Muscle of leg (tissue), 11 donors: ENCODE measurements around the gene SPEF1. TPM values are rescaled to one million over a fixed set of nuclear protein-coding genes. Genes with fewer than 3 reads are reported as not detected.

Source experiments
- DNase-seq: peaks from one replicate; pipeline ENCODE4 v3.0.0; 2013
- H3K27ac ChIP-seq: one replicate; pipeline ENCODE4 v1.5.1; 2013; ENCODE audit warnings: mild to moderate bottlenecking, low read length, control low read depth
- H3K27me3 ChIP-seq: one replicate; pipeline ENCODE4 v1.6.1; 2013; ENCODE audit warnings: low read length; ENCODE audit not compliant: control insufficient read depth, insufficient read depth
- H3K36me3 ChIP-seq: one replicate; pipeline ENCODE4 v1.6.1; 2013; ENCODE audit warnings: low read length; ENCODE audit not compliant: control insufficient read depth, insufficient read depth
- H3K4me1 ChIP-seq: one replicate; pipeline ENCODE4 v1.6.1; 2013; ENCODE audit warnings: low read length; ENCODE audit not compliant: control insufficient read depth, insufficient read depth
- H3K4me3 ChIP-seq: one replicate; pipeline ENCODE4 v1.5.1; 2013; ENCODE audit warnings: low read length, control low read depth
- H3K9me3 ChIP-seq: replicated peaks from 2 replicates; pipeline ENCODE4 v1.6.1; 2013; ENCODE audit warnings: low read depth, low read length; ENCODE audit not compliant: control insufficient read depth
- WGBS: methylation state at CpG from one replicate; pipeline ENCODE4 v1.1.5; 2013; ENCODE audit warnings: missing lambda C conversion rate; ENCODE audit not compliant: insufficient coverage; 5-methylcytosine and 5-hydroxymethylcytosine counted together
- polyA plus RNA-seq, 8 donors: library from polyadenylated mRNA; unstranded; fragments of 120-200 nt; gene quantifications; one replicate each; pipeline versions ENCODE4 v1.2.1 to v1.2.3, GENCODE V29; 2013; ENCODE audit warnings: inconsistent platforms in 1 of 8, low replicate concordance in 1 of 8; ENCODE audit not compliant: insufficient read length in 8 of 8, insufficient read depth in 1 of 8
- total RNA-seq: library from RNA; stranded (reverse); fragments of 120-200 nt; gene quantifications from one replicate; pipeline ENCODE4 v1.2.4, GENCODE V29; 2013

Gene SPEF1
- total and polyA plus RNA-seq, 9 donors, result 0.09 to 0.21 (median 0.12) TPM; not detected in 6

DNA sequence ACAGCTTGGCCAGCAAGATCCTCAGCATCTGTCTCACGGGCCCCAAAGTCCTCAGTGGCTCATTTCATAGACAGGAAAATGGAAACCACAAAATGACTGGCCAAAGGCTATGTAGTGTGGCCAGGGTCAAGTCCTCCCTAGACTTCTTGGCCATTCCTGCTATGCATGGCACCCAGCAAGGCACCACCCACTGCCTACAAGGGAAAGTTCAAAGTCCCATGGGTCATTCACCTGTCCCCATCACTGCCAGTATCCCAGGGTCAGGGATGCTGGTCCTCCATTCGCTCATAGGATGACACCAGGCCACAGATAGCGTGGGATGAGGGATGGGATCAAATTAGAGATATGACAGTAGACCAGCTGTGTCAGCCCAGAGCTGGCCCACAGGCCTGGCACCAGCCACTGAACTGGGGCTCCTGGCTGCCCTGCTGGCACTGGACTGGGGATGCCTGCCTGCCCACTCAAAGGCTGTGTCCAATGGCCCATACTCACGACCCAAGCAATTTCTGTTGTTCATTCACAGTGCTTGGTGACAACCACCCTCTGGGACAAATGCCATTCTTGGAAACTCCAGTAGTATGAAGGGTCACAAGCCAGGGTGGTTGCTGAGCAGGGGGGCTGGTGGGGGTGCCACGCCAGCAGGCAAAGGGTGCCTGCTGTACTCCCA is 25.3 kb downstream of the SPEF1 start:
- Histone ChIP-seq H3K4me3 (no peak overlapping the region), H3K9me3 (no peaks in the 10 kb centered on the region), H3K4me1 (peaks cover 4% of the 10 kb centered on the region), H3K27me3 (peaks cover 3% of the 10 kb centered on the region), H3K27ac (no peak overlapping the region), H3K36me3 (peaks cover 37% of the 10 kb centered on the region)
- WGBS, result 83% methylated on average over 2 of the region's 5 CpGs
- DNase-seq, result peak; percentile 26

- no peaks in the 10 kb centered on the region for H3K9me3 ChIP-seq
- no peak overlapping the region for H3K27ac ChIP-seq
- H3K36me3 ChIP-seq, result peaks cover 43% of the 10 kb centered on the region
- peaks cover 4% of the 10 kb centered on the region for H3K4me1 ChIP-seq
- H3K27me3 ChIP-seq, result peaks cover 5% of the 10 kb centered on the region
- peak; percentile 16 for DNase-seq
- WGBS, result 100% methylated on average over 2 of the region's 7 CpGs
- H3K4me3 ChIP-seq, result no peak overlapping the region
Measured at GRCh38 chr20:3755269-3755668, 26.0 kb downstream of the SPEF1 start.

- H3K4me3 ChIP-seq, result no peak overlapping the region
- H3K27me3 ChIP-seq, result peaks cover 9% of the 10 kb centered on the region
- H3K36me3 ChIP-seq, result peaks cover 47% of the 10 kb centered on the region
- DNase-seq, result no peak
- WGBS, result 79% methylated on average over 14 of the region's 16 CpGs
- peaks cover 6% of the 10 kb centered on the region for H3K4me1 ChIP-seq
- no peak overlapping the region for H3K27ac ChIP-seq
- no peaks in the 10 kb centered on the region for H3K9me3 ChIP-seq
Measured at GRCh38 chr20:3754276-3754630, 27.0 kb downstream of the SPEF1 start.

- Histone ChIP-seq H3K4me1 (peaks cover 3% of the 10 kb centered on the region), H3K27me3 (peaks cover 9% of the 10 kb centered on the region), H3K9me3 (no peaks in the 10 kb centered on the region), H3K36me3 (peaks cover 49% of the 10 kb centered on the region), H3K27ac (no peak overlapping the region), H3K4me3 (no peak overlapping the region)
- peak; percentile 36 for DNase-seq
- WGBS, result 76% methylated on average over 13 of the region's 26 CpGs
Measured at GRCh38 chr20:3753501-3754275, 27.6 kb downstream of the SPEF1 start.

DNA sequence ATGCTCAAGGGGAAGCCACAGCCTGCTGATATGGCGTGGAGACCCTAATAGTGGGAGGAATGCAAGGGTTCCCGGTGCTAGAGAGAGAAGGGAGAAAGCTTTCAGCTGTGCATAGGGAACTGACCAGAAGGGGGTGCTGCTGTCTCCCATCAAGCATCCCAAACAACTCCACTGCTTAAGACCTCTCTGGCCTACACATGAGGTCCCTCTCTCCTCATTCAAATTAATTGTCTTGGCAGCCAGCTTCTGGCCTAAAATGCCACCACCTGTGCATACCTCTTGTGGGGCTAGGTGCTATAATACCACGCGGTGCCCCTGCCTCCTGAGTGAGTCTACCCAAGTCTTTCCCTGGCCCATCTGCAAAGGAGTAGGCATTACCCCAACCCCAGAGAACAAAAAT is 28.1 kb downstream of the SPEF1 start:
- peaks cover 3% of the 10 kb centered on the region for H3K4me1 ChIP-seq
- 33% methylated on average over 2 of the region's 4 CpGs for WGBS
- H3K4me3 ChIP-seq, result no peak overlapping the region
- peak; percentile 85 for DNase-seq
- H3K27me3 ChIP-seq, result peaks cover 9% of the 10 kb centered on the region
- H3K9me3 ChIP-seq, result no peaks in the 10 kb centered on the region
- H3K36me3 ChIP-seq, result peaks cover 51% of the 10 kb centered on the region
- no peak overlapping the region for H3K27ac ChIP-seq

DNA sequence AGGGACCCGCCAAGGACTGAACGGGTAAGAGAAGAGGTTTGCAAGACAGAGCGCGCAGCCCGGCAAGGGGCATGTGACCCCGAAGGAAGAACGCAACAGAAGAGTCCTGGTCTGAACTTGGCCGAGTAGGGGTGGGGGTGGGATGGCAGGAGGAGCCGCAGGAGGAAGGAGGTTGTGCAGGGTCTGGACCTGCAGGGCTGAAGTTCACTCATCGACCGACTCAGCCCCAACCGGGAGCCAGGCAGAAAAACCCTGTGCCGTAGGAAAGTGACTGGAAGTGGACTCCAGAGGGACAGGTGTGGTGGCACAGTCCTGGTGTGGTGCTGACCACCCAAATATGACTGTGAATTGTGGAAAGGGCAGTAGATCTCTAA is 28.9 kb downstream of the SPEF1 start:
- WGBS, result 60% methylated on average over 13 of the region's 13 CpGs
- DNase-seq, result no peak
- peaks cover 9% of the 10 kb centered on the region for H3K27me3 ChIP-seq
- no peak overlapping the region for H3K27ac ChIP-seq
- peaks cover 3% of the 10 kb centered on the region for H3K4me1 ChIP-seq
- peaks cover 55% of the 10 kb centered on the region for H3K36me3 ChIP-seq
- H3K4me3 ChIP-seq, result no peak overlapping the region
- H3K9me3 ChIP-seq, result no peaks in the 10 kb centered on the region

DNA sequence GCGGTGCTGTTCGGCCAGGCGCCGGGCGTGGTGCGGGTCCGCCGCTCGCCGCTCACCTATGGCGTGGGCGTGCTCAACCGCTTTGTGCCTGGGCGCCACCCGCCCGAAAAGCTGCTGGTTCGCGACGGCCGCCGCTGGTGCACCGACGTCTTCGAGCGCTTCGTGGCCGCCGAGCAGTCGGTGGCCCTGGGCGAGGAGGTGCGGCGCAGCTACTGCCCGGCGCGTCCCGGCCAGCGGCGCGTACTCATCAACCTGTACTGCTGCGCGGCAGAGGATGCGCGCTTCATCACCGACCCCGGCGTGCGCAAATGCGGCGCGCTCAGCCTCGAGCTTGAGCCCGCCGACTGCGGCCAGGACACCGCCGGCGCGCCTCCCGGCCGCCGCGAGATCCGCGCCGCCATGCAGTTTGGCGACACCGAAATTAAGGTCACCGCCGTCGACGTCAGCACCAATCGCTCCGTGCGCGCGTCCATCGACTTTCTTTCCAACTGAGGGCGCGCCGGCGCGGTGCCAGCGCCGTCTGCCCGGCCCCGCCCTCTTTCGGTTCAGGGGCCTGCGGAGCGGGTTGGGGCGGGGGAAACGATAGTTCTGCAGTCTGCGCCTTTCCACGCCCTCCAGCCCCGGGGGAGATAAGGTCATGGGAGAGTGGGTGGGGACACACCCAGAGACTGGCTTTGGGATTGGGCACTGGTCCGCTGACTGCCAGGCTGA is 29.4 kb downstream of the SPEF1 start:
- Histone ChIP-seq H3K27ac (no peak overlapping the region), H3K36me3 (peaks cover 59% of the 10 kb centered on the region), H3K9me3 (no peaks in the 10 kb centered on the region), H3K27me3 (peaks cover 9% of the 10 kb centered on the region), H3K4me1 (peaks cover 3% of the 10 kb centered on the region), H3K4me3 (no peak overlapping the region)
- DNase-seq, result peak; percentile 55
- WGBS, result 46% methylated on average over 95 of the region's 95 CpGs

DNA sequence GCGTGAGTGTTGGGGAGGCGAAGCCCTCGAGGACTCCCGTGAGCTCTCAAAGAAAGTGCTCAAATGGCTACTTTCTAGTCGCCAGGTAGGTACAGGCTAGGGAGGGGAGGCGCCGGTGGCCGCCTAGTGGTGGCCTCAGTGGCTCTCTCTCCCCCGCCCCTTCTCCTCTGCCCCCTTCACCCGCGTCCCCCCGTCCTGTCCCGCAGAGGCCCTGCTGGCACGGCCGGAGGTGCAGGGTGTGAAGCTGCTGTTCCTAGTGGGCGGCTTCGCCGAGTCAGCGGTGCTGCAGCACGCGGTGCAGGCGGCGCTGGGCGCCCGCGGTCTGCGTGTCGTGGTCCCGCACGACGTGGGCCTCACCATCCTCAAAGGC is 30.0 kb downstream of the SPEF1 start:
- Histone ChIP-seq H3K27me3 (peaks cover 9% of the 10 kb centered on the region), H3K4me3 (no peak overlapping the region), H3K36me3 (peaks cover 61% of the 10 kb centered on the region), H3K9me3 (no peaks in the 10 kb centered on the region), H3K4me1 (peaks cover 3% of the 10 kb centered on the region), H3K27ac (no peak overlapping the region)
- DNase-seq, result no peak
- 74% methylated on average over 29 of the region's 31 CpGs for WGBS

DNA sequence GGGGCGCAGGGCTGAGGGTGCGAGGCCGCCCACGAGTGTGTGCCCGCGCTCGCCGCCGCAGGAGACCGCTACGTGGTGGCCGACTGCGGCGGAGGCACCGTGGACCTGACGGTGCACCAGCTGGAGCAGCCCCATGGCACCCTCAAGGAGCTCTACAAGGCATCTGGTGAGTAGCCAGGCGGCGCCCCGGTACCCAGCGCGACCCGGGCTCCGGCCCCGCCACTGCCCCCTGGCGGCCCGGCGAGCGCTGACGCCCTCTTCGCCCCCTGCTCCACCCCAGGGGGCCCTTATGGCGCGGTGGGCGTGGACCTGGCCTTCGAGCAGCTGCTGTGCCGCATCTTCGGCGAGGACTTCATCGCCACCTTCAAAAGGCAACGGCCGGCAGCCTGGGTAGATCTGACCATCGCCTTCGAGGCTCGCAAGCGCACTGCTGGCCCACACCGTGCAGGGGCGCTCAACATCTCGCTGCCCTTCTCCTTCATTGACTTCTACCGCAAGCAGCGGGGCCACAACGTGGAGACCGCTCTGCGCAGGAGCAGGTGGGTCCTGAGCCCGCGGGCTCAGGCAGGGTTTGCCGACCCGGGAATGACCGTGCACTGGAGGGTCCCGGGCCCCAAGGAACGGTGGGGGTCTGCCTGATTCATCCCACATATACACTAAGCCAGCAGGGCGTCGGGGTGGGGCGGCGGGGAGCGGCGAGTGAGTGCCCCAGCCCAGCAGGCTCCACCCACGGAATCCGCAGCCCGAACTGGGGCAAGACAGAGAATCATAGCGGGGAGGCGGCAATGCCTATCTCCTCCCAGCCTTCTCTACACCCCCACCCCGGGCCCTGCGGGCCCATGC is 31.3 kb downstream of the SPEF1 start:
- H3K27ac ChIP-seq, result no peak overlapping the region
- H3K4me1 ChIP-seq, result peaks cover 3% of the 10 kb centered on the region
- H3K36me3 ChIP-seq, result peaks cover 59% of the 10 kb centered on the region
- H3K9me3 ChIP-seq, result no peaks in the 10 kb centered on the region
- WGBS, result 50% methylated on average over 67 of the region's 72 CpGs
- H3K27me3 ChIP-seq, result peaks cover 11% of the 10 kb centered on the region
- DNase-seq, result no peak
- H3K4me3 ChIP-seq, result no peak overlapping the region
